Epithelial cell of proximal tubule (primary cell): ENCODE data around the gene CCDC88A. TPM values are rescaled to one million over a fixed set of nuclear protein-coding genes. Genes with fewer than 3 reads are reported as not detected.
"Not testable (repeated sequence)": the region's sequence is repeated elsewhere in the genome, so short reads cannot be mapped to it uniquely, and the experiment has no call there.

Experiments used
- DNase-seq: peaks from one replicate; pipeline ENCODE4 v3.0.0-alpha.2; 2011; ENCODE audit warnings: low read depth
- H3K4me3 ChIP-seq: 2 replicates; pipeline ENCODE4 v1.5.1; 2011; ENCODE audit warnings: low read depth, mild to moderate bottlenecking, low read length
- CTCF ChIP-seq: conservative IDR thresholded peaks from 2 replicates; pipeline ENCODE4 v1.5.1; 2012; ENCODE audit warnings: low read depth, mild to moderate bottlenecking, low read length
- total RNA-seq: library from RNA; depleted of rRNA; stranded (reverse); fragments of >200 nt; gene quantifications from 2 replicates; pipeline ENCODE4 v1.2.3, GENCODE V29; 2015

Gene CCDC88A
- total RNA-seq, 1 donor from 2014 or later: 28.3 TPM

GRCh38 chr2:55451699-55452098, 32.0 kb upstream of the CCDC88A start:
- H3K4me3 ChIP-seq: no peak overlapping the region
- TF ChIP-seq CTCF: no peak
- DNase-seq: no peak

- not testable (repeated sequence) for H3K4me3 ChIP-seq
Observed at GRCh38 chr2:55450014-55450413, 30.4 kb upstream of the CCDC88A start.

GRCh38 chr2:55442045-55442760, 22.5 kb upstream of the CCDC88A start:
- H3K4me3 ChIP-seq, DNase-seq: not testable (repeated sequence)

More at GRCh38 chr2:55450014-55450413, 30.4 kb upstream of the CCDC88A start:
- not testable (repeated sequence) for DNase-seq

GRCh38 chr2:55441280-55441892, 21.7 kb upstream of the CCDC88A start:
- TF ChIP-seq CTCF: no peak
- H3K4me3 ChIP-seq: no peak overlapping the region
- DNase-seq: no peak

GRCh38 chr2:55439101-55439397, 19.4 kb upstream of the CCDC88A start:
- no peak for TF ChIP-seq CTCF
- no peak overlapping the region for H3K4me3 ChIP-seq
- DNase-seq: no peak

GRCh38 chr2:55438391-55439100, 18.9 kb upstream of the CCDC88A start:
- TF ChIP-seq CTCF: no peak
- H3K4me3 ChIP-seq: no peak overlapping the region
- no peak for DNase-seq

GRCh38 chr2:55437515-55438390, 18.1 kb upstream of the CCDC88A start:
- no peak overlapping the region for H3K4me3 ChIP-seq
- no peak for DNase-seq
- TF ChIP-seq CTCF: no peak
